Ishikawa (cell line): ENCODE data around the gene APBA1.

Experiments used
- EP300 ChIP-seq: IDR thresholded peaks from 2 replicates; pipeline ENCODE4 v1.6.1; 2012; ENCODE audit warnings: borderline replicate concordance
- FOXM1 ChIP-seq: IDR thresholded peaks from 2 replicates; pipeline ENCODE4 v1.6.1; 2012; ENCODE audit warnings: low read depth, borderline replicate concordance
- MAX ChIP-seq: IDR thresholded peaks from 2 replicates; pipeline ENCODE4 v1.6.1; 2012
- REST ChIP-seq: IDR thresholded peaks from 2 replicates; pipeline ENCODE4 v1.6.1; 2012; ENCODE audit warnings: low read depth, mild to moderate bottlenecking
- ZBTB7A ChIP-seq: IDR thresholded peaks from 2 replicates; pipeline ENCODE4 v1.6.1; 2012; ENCODE audit warnings: low read depth

DNA sequence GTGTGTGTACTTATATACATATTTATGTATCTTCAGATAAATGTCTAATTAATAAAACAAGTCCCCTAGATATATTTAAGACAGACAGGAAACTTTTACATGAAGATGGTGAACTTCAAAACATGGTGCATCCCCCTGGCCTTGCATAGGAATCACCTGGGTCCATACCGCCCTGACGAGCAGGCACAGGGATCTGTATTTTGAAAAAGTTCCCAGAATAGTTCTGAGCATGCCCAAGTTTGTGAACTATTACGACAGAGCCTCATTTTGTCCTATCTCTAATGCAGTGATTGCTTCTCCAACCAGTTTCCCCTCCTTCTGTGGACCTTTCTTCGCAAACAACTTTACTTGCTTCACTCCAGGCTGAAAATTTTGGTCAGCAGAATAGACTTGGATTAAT is 98.1 kb downstream of the APBA1 start:
- no peak for TF ChIP-seq REST
- no peak for TF ChIP-seq ZBTB7A
- TF ChIP-seq EP300 = no peak
- TF ChIP-seq MAX = no peak
- TF ChIP-seq FOXM1 = no peak
